Midbrain (tissue), 1 donor: ENCODE measurements around the gene TBX10.
"Not testable (repeated sequence)": the region's sequence is repeated elsewhere in the genome, so short reads cannot be mapped to it uniquely, and the experiment has no call there.

Experiments
- DNase-seq: peaks from one replicate; lab custom pipeline; 2025; lab: John Stamatoyannopoulos, UW

The TBX10 gene

DNA sequence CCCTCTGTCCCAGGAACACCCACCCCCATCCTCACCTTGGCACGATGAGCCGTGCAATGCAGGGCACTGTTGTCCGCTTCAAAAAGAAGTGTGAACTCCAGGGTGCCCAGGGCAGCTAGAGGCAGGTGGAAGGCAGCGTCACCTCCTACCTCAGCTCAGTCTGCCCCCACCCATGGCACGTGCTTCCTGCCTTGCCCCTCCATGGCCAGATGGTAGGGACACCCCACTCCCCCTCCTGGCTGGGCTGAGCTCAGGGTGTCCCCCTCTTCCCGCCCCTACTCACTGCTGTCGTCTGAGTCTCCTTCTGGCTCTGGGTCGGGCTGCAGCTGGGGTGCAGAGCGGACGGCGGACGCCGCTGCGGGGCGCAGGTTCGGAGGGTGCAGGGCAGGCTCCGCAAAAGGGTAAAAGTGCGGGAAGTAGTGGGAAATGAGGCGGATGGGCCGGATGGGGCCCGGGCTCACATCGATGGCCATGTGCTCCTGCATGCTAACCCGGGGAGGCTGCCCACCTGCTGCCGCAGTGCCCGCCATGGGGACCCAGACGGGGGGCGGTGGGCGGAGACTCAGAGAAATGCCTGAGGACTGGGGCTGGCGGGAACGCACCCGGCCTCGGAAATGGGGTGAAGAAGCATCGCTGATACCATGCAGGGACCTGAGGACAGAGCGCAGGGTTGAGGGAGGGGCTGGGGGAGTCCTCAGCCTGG lies 23.7 kb downstream of the TBX10 start:
- no peak for DNase-seq

DNA sequence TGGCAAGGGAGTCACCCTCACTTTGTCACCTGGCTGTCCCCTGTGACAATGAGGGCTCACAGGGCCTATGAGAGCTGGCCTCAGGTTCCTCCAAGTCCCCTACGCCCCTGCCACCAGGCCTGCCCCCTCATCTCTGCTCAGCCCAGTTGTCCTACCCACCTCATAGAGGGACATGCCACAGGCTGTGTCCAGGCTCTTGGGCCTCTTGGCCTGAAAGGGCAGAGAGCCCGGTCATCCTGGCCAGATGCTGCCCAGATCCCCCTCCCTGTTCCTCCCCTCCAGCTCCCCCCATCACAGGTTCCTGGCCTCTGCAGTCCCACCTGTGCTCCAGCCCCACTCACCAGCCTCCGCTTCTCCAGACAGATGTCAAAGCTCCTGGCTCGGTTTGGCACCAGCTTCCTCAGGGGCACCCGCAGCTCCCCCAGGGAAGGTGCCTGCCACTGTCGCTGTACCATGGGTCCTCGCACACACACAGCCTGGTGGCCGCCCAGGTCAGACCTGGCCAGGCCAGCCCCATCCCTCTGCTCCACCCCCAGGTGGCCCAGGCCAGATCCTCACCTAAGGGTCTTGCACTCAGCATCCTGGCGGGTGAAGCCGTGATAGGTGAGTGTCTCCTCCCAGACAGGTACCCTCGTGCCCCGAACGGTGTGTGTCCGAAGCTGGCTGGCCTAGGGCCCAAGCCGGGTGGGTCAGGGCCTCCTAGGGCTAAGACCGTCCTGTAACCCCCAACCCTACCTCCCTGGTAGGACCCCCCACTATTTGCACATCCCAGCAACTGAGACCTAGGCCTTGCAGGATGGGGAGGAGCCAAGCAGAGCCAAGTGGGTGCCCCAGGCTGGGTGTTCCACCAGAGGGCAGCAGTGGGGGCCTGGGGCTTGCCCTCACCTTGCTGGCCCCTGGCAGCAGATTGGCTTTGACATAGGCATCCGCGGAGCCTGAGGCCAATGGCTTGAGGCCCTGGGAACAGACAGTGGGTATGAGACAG lies 24.5 kb downstream of the TBX10 start:
- DNase-seq, result no peak

DNA sequence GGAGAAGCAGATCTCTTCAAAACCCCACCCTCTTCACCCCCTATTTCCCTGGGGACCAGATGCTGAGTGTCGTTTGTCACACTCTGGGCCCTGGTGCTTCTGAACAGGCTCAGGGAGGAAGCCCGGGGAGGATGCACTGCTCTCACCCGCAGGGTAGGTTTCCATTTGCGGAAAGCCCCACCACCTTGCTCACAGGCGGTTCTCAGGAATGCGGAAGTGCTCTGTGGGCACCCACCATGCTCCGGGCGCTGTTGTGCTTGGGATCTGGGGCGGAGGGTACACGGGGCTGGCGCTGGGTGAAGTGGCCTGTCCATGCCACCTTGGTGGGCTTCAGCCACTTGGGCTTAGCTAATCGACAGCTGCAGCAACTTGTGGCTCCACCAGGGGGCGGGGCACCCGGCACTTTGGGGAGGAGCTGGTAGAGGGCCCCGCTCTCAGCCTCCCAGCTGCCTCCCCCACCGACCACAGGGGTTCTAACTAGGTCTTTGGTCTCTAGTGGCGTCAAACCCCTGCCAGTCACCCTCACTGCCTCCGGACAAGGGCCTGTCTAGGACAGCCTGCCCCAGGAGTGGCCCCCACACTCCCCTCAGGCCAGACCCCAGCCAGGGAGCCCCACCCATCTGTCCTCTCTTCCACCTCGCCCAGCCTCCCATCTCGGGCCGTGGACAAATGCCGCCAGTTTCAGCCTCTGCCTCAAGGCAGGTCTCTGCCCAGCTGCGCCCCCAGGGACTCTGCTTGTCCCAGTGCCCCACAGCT lies 25.4 kb downstream of the TBX10 start:
- DNase-seq, result no peak

DNA sequence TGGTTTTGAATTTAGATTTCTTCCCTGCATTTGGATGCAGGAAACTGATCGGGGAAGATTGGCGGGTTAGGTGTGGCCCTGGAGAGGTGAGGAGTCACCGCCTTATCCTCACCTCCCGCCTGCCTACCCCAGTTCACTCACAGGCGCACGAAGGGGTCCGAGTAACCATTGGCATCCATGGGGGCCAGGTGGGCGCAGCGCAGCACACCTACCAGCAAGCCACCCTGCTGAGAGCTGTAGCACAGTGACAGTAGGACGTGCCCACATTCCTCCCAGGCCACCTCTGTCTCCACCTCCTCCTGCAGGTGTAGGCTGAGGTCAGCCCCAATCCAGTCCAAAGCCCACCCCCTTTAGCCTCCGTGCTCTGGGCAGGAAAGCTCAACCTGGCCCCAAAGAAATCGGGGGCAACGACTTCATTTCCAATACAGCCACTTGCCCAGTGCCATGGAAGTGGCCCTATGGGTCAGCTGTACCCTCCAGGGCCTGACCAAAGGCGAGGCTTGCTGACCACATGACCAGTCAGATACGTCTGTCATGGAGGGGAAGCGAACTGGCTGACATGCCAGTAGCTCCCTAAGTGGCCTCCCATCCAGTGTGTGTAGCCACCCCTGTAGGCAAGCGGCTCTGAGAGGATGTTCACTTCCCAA lies 26.1 kb downstream of the TBX10 start:
- DNase-seq, result no peak

DNA sequence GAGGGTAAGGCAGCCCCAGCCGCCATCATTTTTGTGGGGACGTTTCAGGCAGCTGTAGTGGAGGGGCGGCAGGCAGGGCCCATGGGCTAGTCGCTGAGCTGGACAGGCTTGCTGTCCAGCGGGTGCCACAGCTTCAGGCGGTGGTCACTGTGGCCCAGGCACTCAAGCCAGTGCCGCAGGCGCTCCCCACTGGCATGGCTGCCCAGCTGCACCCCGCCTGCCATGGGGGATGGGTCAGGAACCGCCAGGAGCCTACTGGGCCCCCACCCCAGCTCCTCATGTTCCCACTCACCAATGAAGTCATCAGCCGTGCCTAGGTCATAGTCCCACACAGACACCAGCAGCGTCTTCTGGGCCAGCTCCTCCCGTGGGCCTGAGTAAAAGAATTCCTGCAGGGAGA lies 26.8 kb downstream of the TBX10 start:
- no peak for DNase-seq

DNA sequence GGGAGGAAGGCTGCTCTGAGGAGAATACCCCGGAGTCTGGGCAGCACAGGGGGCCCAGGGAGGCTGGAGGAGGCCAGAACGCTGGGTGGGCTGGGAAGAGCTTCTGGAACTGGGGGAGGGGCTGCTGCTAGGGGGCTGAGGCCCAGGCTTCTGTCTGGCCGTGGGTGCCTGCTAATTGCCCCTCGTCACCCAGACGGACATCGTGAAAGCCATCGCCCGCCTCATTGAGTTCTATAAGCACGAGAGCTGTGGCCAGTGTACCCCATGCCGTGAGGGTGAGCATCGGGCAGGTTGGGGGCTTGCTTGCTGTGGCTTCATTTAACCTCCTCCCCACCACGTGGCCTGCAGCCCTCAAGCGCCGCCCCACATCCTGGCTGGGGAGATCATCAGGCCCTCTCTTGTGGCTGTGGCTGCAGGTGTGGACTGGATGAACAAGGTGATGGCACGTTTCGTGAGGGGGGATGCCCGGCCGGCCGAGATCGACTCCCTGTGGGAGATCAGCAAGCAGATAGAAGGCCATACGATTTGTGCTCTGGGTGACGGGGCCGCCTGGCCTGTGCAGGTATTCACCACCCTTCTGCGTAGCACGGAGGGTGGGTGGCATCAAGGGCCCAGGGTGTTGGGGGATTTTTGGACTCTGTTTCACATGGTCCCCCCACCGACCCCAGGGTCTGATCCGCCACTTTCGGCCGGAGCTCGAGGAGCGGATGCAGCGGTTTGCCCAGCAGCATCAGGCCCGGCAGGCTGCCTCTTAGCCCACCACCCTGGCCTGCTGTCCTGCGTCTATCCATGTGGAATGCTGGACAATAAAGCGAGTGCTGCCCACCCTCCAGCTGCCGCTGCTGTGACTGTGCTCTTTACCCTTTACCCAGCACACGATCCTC lies 27.6 kb downstream of the TBX10 start:
- DNase-seq, result no peak

DNA sequence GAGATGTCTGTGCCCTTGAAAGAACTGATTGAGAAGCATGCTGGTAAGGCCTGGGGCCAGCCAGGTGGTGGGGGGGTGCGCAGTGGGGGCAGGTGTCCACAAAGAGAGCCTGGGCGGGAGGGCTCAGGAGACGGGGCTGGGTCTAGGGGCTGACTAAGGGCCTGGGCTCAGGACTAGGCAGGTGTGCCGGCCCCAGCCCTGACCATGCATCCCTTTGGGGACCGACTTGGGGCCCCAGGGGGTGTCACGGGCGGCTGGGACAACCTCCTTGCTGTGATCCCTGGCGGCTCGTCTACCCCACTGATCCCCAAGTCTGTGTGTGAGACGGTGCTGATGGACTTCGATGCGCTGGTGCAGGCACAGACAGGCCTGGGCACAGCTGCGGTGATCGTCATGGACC lies 28.4 kb downstream of the TBX10 start:
- DNase-seq, result no peak

DNA sequence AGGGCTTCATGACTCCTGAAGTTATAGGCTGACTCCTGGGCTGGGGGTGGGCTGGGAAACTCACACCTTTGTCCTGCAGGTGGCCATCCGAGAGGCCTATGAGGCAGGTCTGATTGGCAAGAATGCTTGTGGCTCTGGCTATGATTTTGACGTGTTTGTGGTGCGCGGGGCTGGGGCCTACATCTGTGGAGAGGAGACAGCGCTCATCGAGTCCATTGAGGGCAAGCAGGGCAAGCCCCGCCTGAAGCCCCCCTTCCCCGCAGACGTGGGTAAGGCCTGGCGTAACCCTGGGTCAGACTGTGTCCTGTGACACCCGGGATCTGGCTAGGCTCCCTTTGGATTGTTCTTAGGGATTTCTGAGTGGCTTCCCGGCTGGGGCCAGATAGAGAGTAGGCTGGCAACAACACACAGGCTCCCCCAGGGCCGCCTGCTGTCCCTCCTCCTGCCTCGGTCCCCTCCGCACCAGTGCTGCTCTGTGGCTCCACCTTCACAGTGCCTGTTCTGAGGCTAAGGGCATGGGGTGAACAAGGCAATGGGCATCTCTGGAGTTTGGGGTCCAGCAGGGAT lies 29.2 kb downstream of the TBX10 start:
- no peak for DNase-seq

DNA sequence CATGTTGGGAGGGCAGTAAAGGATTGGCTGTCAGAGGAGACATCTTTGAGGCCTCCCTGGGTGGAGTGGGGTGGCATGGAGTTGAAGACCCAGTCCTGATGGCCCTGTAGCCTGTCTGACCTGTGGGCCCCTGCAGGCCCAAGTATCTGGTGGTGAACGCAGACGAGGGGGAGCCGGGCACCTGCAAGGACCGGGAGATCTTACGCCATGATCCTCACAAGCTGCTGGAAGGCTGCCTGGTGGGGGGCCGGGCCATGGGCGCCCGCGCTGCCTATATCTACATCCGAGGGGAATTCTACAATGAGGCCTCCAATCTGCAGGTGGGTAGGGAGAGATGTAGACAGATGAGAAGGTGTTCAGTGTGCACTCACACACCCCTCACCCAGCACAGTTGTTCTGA lies 30.2 kb downstream of the TBX10 start:
- DNase-seq, result no peak

DNA sequence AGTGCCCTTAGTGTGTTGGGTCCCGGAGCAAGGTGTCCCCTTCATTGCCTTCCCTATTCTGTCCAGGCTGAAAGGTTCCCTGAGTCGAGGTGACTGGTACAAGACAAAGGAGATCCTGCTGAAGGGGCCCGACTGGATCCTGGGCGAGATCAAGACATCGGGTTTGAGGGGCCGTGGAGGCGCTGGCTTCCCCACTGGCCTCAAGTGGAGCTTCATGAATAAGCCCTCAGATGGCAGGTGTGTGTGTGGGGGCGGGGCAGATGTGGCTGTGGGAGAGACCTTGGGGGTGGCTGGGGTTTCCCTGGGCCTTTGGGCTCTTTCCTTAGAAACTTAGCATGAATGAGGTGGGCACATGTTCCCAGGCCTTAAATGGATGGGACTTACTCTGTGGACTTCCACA lies 31.1 kb downstream of the TBX10 start:
- no peak for DNase-seq

DNA sequence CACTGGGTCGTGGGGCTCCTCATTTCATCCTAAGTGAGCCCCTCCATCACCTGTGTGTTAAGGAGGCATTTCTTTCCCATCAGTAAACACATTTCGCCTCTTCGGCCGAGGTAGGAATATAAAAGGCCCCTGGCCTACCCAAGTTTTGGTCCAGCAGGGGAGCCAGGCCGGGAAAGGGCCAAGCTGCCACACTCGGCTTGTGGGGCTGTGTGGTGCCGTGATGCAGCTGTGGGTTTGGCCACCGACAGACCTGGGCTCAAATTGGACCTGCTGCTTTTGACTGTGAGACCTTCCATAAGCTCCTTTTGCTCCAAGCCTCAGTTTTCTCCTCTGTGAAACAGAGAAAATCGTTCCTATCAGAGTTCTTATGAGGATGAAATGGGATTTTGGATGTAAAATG lies 32.1 kb downstream of the TBX10 start:
- DNase-seq, result no peak

DNA sequence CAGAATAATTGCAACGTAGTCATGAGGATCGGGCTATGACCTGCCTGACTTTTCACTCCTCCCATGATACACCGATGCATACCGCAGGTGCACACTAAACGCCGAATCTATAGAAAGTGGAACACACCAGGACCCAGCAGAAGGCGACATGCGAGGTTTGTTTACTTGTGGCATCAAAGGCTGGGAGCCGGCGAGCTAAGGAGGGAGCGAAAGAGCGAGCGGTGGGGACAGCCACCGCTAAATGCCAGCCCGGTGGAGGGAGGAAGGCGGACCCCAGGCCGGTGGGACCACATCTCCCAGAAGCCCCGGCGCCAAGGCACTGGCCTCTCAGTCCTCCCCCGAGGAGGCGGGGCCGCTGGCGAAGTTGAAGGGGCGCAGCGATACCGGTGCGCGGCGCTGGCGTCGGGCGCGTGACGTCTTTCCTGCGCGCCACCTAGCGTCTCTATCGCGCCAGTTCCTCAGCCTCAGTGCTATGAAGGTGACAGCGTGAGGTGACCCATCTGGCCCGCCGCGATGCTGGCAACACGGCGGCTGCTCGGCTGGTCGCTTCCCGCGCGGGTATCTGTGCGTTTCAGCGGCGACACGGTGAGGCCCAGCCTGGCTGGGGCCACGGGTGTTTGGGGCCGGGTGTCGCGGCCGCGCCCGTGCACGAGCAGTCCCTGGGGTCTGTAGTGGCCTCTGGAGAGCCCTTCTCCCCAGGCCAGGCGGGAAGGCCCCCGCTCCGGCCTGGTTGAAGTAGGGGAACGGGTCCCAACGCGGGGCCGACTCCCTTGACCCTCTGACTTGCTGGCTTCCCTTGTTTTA lies 32.9 kb downstream of the TBX10 start, which contains the start of gene NDUFV1:
TSS of gene NDUFV1 (plus strand) at position 445 of the 804 bp plus-strand sequence. CDS start at position 514, 69 bp downstream.
- peak; percentile 97 for DNase-seq

DNA sequence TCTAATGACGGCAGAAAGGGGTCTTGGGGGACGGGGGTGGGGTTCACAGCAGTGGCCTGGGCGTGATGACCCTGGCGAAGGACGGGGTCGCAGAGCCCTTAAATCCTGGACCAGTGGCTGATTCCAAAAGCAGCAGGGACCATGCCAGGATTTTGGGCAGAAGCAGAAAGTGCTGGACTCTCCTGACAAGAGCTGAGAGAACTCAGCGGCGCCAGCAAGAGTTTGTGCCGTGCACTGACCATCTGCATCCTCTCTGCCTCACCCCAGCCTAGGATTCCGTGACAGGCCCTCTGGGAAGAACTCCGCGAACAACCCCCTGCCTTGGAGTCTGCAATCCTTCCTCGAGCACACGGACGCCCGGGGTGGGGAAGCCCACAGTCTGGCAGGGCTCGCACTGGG lies 33.5 kb downstream of the TBX10 start:
- DNase-seq, result no peak

DNA sequence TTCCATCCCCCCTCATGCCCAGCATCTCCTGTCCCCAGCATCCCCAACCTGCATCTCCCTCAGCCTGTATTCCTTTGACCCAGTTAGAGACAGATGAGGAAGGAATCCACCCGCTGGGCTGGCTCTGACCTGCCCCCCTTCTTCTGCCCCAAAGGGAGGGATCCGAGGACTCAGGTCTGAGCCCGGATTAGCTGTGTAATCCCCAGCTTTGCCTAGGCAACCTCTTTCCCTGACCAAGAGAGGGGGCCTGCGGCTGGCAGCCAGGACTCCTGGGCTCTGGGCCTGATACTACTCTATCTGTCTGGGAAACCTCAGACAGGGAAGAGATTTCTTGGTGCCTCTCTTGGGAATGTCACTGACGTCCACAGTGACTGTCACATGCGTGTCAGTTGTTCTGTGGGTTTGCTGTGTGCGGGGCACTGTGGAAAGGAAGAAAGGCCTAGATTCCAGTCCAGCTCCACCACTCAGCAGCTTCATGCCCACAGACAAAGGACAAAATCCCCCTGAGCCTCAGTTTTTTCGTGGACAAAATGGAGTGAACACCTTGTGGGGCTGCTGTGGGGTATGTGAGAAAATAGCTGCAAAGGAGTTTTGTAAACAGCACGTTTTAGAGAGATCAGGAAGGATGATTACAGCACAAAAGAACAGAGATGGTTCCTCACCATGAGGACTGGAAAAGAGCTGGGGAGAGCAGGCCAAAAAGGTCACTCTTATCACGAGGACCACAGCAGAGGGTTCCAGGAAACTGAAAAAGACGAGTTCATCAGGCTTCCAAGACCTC lies 34.1 kb downstream of the TBX10 start:
- DNase-seq, result no peak

DNA sequence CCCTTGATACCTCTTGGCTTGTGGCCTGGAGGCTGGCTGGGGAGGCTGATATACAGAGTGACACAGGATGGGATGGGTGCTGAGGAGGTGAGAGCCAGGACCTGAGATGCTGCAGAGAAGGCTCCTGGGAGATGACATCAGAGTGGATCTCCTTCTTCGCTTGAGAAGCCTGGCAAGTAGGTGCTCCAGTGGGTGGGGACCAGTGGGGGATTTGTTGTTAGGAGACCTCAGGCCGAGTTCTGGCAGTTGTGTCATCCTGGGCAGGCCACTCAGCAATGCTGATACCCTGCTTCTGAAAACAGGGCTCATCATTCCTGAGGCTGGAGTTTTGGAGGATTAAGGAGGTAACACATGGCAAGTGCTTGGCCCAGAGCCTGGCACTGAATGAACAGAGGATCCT lies 34.7 kb downstream of the TBX10 start:
- no peak for DNase-seq

DNA sequence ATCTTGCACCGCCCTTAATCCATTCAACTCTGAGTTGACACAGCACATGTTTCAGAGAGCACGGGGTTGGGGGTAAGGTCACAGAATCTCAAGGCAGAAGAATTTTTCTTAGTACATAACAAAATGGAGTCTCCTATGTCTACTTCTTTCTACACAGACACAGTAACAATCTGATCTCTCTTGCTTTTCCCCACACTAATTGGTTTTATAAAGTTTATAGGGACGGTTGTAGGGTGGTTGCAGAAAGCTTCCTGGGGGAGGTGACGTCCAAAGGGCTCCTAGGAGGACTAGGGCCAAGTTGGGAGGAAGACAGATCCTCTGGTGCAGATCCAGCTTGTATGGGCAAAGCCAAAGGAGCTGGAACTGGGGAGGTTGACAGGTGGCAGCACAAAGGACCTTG lies 35.4 kb downstream of the TBX10 start:
- not testable (repeated sequence) for DNase-seq

DNA sequence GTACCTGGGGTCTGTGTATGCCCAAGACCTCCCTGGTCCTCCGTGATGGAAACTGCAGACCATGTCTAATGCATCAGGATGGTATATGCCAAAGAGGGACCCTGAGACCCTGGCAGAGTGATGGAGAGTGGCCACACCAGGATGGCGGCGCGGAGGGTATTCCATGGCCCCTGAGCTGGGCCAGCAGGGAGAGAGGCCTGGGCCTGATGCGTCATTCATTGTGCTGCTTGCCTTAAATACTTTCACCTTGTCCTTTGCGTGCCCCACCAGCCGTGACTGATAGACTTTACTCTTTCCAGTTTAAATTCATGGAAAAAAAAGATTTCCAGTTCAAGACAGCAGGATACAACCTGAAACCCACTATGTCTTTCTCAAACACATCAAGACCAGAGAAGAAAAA lies 38.5 kb downstream of the TBX10 start:
- DNase-seq, result no peak

DNA sequence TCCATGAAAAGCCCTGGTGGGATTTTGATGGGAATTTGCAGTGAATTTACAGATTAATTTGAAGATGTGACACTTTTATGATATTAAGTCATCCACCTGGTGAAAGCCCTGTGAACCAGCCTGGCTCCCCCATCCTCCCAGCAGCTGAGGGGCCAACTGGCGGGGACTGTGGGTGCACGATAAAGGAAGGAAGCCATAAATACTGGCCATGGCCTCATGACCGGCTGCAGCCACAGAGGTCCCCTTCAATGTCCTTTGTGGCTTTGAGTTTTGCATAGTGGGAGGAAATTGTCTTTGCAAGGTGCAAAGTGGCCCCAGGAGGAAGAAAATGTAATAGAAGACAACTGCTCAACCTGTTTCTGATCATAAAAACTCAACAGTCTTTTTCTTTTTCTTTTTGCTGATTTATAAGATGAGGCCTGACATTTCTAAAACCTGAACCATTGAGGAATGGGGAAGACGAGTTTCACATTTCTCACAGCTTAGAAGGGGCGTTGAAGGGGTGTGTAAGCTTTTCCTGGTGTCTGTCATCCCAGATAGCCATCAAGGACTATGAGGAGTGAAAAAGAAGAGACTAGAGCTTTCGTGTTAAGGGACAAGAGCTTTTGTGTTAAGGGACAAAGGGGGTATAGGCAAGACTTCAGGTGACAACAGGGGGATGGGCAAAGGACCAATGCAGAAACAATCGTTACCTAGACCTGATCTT lies 39.1 kb downstream of the TBX10 start:
- DNase-seq, result no peak
